HG03066 (cell line): ENCODE results near the gene ZNF609.

ENCODE experiments used
- ATAC-seq: cut with Tn5 transposase; IDR thresholded peaks from one replicate; pipeline ENCODE4 v1.9.1; 2021; ENCODE audit warnings: low read depth; ENCODE audit not compliant: unreplicated experiment

Gene ZNF609

DNA sequence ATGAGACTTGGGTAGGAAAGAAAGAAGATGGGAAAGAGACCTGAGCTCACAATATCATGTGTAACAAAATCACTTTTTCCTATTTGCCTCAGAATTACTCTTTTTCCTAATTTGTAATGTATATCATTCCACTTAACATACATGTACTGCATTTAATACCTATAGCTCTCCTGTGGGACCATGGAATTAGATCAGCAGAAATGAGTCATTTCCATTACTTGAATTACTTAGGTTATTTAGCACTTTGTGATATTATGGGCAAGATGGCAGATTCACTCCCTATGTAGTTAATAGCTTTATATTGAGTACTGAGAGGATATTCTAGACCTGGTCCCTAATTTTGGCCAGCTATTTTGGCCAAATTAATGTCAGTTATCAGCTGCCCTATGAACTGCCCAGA, 70.5 kb downstream of the ZNF609 start:
- no peak for ATAC-seq

DNA sequence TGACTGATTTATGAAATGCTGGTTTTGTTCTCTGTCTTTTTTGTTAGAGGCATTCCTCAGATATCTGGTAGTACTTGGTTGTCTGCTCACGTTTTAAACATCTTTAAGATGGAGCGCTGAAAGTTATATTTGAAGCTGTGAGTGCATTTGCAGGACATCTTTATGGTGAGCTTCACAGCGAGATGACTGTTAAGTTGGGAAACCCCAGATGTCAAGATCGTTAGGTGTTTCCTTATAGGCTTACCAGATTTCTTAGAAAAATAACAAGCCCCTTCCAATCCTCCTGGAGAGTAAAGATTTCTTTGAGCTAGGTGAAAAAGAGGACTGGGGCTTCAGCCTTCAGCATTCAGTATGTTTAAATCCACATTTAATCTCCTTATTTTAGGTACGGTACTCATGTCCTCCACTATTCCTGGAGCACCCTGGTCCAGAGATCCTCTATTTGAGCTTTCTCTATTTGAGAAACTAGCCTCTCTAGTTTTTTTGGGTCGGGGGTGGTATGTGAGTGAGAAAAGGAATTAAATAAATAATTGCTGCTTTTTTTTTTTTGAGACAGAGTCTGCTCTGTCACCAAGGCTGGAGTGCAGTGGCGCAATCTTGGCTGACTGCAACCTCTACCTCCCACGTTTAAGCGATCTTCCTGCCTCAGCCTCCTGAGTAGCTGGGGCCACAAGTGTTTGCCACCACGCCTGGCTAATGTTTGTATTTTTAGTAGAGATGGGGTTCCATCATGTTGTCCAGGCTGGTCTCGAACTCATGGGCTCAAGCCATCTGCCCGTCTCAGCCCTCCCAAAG, 72.3 kb downstream of the ZNF609 start:
- ATAC-seq = no peak

DNA sequence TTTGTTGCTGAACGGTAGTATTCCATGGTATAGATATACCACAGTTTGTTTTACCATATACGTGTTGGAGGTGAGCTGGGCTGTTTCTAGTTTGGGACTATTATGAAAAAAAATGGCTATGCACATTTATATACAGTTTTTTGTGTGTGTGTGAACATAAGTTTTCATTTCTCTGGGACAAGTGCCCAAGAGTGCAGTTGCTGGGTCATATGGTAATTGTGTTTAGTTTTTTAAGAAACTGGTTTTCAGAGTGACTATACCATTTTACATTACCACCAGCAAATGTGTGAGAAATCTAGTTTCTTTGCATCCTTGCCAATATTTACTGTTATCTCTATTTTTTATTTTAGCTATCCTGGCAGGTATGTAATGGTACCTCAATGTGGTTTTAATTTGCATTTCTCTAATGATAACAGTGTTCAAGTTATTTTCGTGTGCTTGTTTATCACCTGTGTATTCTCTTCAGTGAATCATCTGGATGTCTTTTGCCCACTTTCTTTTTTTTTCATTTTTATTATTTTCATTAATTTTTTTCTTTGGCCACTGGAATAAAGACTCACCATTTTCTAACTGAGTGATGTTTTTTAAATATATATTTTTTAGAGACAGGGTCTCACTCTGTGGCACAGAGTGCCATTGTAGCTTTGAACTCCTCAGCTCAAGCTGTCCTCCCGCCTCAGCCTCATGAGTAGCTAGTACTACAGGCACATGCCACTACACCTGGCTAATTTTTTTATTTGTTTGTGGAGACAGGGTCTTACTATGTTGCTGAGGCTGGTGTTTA, 75.3 kb downstream of the ZNF609 start:
- no peak for ATAC-seq

DNA sequence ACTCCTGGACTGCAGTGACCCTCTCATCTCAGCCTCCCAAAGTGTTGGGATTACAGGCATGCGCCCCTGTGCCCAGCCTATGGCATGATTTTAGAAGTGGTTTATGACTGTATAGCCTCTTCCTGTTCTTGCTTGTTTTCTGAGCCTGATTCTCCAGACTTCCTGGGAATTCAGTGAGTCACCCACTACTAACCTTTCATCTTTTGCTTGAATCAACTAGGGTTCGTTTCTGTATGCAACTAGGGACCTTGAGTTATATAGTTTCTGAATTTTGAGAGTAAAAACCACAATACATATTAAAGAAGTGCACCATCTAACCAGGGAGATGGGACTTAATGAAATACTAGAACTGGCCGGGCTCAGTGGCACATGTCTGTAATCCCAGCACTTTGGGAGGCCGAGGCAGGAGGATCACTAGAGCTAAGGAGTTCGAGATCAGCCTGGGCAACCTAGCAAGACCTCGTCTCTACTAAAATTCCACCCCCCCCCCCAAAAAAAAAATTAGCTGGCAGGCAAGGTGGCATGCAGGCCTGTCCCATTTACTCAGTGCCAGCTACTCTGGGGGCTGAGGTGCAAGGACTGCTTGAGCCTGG, 76.0 kb downstream of the ZNF609 start:
- ATAC-seq = no peak

GRCh38 chr15:64542091-64542490, 81.7 kb downstream of the ZNF609 start:
- ATAC-seq = no peak

- ATAC-seq = no peak
Observed at GRCh38 chr15:64544450-64544849, 84.1 kb downstream of the ZNF609 start.

GRCh38 chr15:64547275-64547674, 86.9 kb downstream of the ZNF609 start:
- ATAC-seq = no peak

DNA sequence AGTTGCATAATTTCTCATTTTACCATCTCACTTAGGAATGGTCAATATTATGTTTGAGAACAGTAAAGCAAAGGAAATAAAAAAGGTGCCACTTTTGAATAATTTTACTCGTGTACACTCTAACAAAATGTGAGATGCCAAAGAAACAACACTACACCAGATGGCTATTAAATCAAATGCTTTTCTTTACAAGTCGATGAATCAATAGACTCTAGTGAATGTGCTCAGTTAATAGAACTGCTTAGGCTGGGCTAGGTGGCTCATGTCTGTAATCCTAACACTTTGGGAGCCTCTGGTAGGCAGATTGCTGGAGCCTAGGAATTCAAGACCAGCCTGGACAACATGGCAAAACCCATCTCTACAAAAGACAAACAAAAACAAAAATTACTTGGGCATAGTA, 87.9 kb downstream of the ZNF609 start:
- no peak for ATAC-seq

- no peak for ATAC-seq
Observed at GRCh38 chr15:64549860-64550259, 89.5 kb downstream of the ZNF609 start.

- ATAC-seq = no peak
Observed at GRCh38 chr15:64552281-64552948, 92.0 kb downstream of the ZNF609 start.

GRCh38 chr15:64558460-64559179, 98.2 kb downstream of the ZNF609 start:
- no peak for ATAC-seq

DNA sequence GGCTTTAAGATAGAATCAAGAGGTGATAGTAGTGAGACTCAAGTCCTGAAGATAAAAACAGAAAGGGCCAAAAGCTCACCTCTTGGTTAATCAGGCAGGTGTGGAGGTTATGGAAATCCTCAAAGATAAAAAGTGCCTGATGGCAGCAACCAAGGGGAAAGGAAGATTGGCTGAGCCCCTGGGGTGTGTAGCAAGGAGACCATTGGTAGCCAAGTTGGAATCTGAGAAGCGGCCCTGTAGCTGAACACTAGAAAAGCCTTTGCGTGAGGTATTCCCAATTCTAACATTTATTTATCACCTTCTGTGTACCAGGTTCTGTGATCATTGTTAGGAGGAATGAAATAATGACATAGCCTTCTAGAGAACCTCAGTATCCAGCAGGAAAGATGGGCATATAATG, 98.9 kb downstream of the ZNF609 start:
- ATAC-seq = no peak

DNA sequence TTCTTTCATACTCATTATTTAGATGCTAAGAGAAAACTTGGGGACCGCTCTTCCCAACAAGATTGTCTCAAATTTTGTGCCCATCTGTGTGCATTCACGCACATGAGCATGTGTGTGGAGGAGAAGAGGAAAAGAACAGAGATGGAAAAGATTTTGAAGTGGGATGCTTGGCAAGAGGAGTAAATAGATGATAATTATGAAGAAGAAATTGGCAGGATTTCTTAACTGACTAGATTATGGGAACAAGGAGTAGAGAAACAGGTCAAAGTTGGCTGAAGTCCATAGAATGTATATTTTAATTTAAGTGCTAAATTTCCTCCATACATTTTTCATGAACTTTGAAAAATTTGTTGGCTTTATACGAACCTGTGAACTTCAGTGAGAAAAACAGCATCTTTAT, 100.1 kb downstream of the ZNF609 start:
- no peak for ATAC-seq

DNA sequence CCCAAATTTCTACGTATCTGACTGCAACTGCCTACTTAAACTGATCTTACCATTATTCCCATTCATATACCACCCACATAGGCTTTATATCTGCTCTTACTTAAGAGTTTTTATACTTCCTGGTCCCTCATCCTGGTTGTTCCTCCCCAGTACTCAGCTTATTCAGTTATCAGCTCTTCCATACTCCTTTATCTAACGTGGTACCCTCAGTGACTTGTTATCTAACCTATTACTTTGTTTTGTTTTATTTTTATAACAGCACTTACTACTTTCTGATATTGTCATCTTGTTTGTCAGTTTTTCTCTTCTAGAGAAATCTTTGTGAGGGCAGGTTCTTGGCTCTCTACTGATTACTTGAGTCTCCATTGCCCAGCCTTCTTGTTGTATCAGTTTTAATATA, 100.6 kb downstream of the ZNF609 start:
- no peak for ATAC-seq

DNA sequence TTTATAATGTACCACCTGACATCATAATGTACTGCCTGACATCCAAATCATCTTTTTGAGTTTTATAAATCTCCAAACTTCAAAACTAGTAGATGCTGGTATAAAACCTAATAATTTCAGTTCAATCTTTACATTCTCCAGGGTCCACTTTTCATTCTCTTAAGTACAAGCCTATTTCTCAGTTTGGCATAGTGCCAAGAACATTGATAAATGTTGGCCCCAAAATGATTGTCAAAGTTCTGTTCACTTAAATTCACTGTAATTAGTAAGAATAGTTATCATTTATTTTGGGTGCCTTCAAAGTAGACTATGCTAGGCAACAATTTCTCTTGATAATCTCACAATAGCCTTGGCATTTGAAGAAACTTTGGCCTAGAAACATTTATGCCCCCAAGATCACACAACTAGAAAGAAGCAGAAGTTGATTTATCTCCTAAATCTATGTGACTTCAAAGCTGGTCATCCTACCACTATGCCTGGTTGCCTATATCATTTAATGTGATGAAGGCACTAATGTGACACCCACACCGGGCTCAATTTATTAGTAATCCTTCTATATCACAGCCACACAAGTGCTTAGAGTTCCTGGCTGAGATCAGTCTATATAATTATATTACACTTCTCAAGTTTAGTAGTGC, 101.7 kb downstream of the ZNF609 start:
- no peak for ATAC-seq

DNA sequence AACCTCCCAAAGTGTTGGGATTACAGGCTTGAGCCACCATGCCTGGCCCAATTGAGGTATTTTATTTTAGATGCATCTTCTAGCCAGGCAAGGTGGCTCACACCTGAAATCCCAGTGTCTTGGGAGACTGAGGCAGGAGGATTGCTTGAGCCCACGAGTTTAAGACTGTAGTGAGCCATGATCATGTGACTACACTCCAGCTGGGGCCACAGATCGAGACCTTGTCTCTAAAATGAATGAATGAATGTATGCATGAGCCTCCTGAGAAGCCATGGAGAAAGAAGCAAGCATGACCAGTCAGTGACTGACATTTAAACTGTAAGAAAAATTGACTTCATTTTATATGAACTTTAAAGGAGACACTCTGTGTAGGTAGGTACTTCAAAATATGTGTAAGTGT, 105.7 kb downstream of the ZNF609 start:
- ATAC-seq = no peak

DNA sequence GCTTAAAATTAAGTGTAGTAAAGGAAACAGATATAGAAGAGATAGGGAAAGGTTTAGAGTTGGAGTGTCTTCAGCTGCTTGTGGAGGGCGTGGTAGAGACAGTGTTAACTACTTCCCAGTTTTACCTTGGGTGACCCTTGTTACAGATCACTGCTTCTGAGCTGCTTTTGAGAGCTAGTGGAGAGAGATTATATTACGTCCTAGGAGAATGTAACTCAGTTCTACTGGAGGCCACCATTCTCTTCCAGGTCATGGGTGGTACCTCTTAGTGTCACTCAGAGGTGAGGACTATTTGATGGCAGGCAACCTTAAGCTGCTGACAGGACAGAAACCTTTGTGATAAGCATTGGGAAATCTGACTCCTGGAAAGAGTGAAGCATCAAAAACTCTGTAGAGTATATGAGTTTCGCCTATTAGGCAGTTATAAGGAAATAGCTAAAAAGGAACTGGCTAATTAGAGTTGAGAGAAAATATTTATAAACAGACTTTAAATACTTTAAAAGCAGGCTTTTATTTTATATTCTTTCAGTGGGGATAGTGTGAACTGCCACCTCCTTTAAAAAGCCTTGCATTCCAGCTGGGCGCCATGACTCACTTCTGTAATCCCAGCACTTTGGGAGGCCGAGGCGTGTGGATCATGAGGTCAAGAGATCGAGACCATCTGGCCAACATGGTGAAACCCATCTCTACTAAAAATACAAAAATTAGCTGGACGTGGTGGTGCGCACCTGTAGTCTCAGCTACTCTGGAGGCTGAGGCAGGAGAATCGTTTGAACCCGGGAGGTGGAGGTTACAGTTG, 106.5 kb downstream of the ZNF609 start:
- ATAC-seq = no peak

DNA sequence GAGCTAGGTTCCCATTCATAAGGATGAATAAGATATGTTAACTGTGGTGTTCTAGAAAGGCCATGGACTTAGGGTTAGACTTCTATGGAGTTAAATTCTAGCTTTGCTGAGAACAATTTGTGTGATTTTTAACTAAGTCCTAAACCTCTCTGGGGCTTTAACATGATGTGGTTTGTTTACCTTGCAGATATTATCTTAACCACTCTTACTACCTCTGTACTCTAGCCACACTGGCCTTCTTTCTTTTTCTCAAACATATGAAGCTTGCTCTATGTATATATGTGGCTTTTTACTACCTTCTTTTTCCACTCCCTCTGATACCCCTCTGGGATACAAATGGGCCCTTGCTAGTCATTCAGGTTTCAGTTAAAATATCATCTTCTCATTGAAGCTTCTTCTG, 108.4 kb downstream of the ZNF609 start:
- no peak for ATAC-seq

- peak; percentile 76 for ATAC-seq
Observed at GRCh38 chr15:64571857-64572291, 111.5 kb downstream of the ZNF609 start.
